ENCODE results near the gene DMRTA1.
"Not testable (repeated sequence)": the region's sequence is repeated elsewhere in the genome, so short reads cannot be mapped to it uniquely, and the experiment has no call there.

Gene DMRTA1

GRCh38 chr9:22457448-22457847, 10.8 kb downstream of the DMRTA1 start:
- no peak for DNase-seq (ENCODE audit: low read depth, low spot score)

- no peak for DNase-seq (ENCODE audit: low read depth, low spot score)
Measured at GRCh38 chr9:22463205-22463604, 16.6 kb downstream of the DMRTA1 start.

- peak; percentile 52 for DNase-seq (ENCODE audit: low read depth, low spot score)
Measured at GRCh38 chr9:22469928-22470544, 23.4 kb downstream of the DMRTA1 start.

GRCh38 chr9:22481566-22481965, 34.9 kb downstream of the DMRTA1 start:
- DNase-seq (ENCODE audit: low read depth, low spot score) = no peak

- DNase-seq (ENCODE audit: low read depth, low spot score) = no peak
Measured at GRCh38 chr9:22483528-22484070, 37.0 kb downstream of the DMRTA1 start.

- not testable (repeated sequence) for DNase-seq (ENCODE audit: low read depth, low spot score)
Measured at GRCh38 chr9:22496197-22496596, 49.6 kb downstream of the DMRTA1 start.

All from astrocyte of the hippocampus (primary cell).